Measurements from ENCODE around the gene GPR146.
"Not testable (repeated sequence)": the region's sequence is repeated elsewhere in the genome, so short reads cannot be mapped to it uniquely, and the experiment has no call there.

GRCh38 chr7:1034769-1035168 lies 9.6 kb upstream of the GPR146 start:
- not testable (repeated sequence) for TF ChIP-seq CTCF, EZH2 (IDR thresholded peaks at IDR 0.05)

Measured in neural progenitor cell (in vitro differentiated cells).